Femur (tissue), 1 donor: ENCODE measurements around the gene GFPT2.
A peak's percentile ranks its signal among the peaks of the same experiment; 100 is the strongest.
"Not testable (repeated sequence)": the region's sequence is repeated elsewhere in the genome, so short reads cannot be mapped to it uniquely, and the experiment has no call there.

Source experiments
- DNase-seq: peaks from one replicate; pipeline ENCODE4 v3.0.0-alpha.2; 2017

GFPT2 gene

DNA sequence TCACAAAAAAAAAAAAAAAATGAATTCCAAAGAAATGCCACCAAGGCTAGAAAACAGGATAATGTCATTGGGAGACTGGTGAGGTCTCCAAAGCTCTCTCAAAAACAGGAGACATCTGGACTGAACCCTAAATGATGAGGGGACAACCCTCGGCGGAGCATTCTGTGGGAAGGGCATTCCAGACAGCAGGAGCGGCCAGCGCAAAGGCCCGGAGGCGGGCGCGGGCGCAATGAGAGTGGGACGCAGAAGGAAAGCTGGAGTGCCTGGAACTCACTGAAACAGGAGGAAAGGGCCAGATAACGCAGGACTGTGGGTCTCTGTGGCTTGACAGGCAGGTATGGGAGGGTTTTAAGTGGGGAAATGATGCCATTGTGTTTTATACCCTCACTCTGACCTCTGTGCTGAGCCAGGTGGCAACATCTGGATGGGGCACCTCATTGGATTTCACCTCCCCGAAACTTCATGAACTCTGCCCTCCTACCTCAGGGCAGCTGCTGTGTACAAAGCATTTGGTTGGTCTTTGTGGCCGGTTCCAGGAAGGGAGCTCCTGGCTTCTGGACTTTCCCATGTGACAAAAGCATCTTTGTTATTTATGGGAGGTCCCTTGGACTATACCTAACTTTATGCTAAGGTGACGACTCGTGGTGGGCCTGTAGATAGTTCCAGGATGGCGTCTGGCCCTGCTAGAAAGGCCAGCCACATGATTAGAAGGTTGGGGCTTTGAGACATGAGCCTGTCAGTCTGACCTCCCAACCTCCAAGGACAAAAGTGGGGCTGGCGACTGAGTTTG is 49.7 kb downstream of the GFPT2 start:
- DNase-seq: no peak

DNA sequence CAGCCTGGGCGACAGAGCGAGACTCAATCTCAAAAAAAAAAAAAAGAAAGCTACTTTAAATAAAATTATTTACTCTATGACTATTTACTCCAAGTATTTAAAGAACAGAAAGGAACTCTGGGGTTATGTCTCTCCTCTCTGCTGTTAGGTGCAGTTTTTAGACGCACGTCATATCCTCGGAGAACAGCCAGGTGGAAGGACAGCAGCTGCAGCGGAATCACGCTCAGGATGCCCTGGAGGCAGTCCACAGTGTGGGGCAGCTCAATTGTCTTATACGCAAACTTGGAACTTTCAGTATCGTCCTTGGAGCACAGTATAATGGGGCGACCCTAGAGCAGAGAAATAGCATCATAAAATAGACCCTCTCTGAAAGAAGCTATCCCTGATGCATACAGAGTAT is 50.9 kb downstream of the GFPT2 start:
- no peak for DNase-seq

DNA sequence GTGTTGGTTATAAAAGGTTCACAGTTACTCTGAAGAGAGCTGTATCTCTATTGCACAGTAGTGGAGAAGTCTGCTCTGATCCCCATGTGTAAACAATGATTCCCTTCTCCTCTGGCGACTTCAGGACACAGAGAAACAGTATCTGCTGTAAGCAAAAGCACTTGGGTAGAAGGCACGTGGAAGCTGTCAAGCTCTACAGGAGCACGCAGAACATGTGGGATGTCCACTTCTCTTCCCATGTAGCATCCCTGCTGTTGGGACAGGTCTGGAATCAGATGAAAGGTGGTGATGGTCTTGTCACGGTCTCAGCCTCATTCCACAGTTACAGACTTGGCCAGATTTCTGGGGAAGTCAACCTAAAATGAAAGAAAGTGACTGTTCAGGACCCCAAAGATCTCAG is 51.9 kb downstream of the GFPT2 start:
- no peak for DNase-seq

GRCh38 chr5:180299526-180299925 is 53.6 kb downstream of the GFPT2 start:
- DNase-seq: no peak

DNA sequence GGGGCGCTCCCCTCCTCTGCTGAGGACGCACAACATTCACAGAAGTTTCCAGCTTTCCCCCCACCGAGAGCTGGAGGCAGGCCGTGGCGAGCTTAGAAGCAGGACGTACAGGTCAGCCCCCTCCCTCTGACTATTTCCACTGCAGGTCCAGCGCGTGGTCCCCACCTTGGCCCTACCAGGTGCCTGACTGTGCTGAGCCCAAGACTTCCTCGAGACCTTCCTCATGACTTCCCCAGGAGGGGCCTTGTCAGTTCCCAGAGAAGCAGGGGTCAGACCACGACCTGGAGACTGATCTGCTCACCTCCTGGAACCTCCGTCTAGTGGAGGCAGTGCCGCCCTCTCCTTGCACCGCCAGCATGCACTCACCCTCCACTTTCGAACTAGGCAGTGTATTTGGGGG is 54.1 kb downstream of the GFPT2 start:
- not testable (repeated sequence) for DNase-seq

GRCh38 chr5:180297587-180298282 is 55.4 kb downstream of the GFPT2 start:
- no peak for DNase-seq

- DNase-seq: no peak
These were observed 56.4 kb downstream of the GFPT2 start for GRCh38 chr5:180296771-180297170.

- no peak for DNase-seq
These were observed 58.1 kb downstream of the GFPT2 start for GRCh38 chr5:180294913-180295555.

- no peak for DNase-seq
These were observed 58.7 kb downstream of the GFPT2 start for GRCh38 chr5:180294411-180294810.

DNA sequence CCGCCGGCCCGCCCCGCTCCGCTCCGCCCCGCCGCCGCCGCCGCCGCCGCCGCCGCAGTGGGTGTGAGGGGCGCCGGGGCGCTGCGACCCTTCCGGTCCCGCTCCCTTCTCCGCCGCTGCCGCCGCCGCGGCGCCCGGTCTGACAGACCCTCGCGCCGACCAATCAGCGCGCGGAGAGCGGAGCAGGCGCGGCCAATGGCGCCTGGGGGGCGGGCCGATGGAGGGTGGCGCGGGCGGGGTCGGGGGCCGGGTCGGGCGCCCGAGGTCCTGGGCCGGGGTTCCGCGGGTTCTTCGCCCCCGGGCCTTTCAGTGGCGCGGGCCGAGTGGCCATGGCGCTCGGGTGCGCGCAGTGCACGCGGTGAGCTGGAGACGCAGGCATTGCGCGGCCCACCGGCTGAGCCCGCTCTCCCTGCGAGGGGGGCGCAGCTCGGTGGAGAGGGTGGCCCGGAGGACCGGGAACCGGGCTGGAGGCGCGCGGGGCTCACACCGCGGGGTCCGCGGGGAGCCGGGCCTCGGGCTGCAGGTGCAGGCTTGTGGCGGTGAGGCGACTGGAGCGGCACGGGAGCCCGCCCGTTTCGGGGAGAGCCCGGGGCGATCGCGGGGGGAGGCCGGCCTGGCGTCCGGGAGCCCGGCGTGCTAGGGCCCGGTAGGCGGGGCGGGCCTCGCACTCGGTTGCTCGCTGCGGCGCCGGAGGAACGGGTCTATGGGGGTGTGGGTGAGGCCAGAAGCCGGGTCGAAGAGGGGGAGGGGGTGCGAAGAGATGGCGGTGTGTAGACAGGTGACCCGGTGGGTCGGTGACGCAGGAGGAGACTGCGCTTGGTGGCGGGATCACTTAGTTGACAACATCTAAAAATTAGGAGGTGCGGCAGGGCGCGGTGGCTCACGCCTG is 60.9 kb downstream of the GFPT2 start, which contains the start of gene MAPK9:
Gene MAPK9 (minus strand): TSS at position 141 of the 889 bp plus-strand sequence. CDS start 11,522 bp downstream, outside the sequence.
- DNase-seq: peak; percentile 89

GRCh38 chr5:180291234-180291940 is 61.7 kb downstream of the GFPT2 start:
- DNase-seq: no peak

- DNase-seq: no peak
These were observed 62.4 kb downstream of the GFPT2 start for GRCh38 chr5:180290568-180291233.

GRCh38 chr5:180289966-180290365 is 63.2 kb downstream of the GFPT2 start:
- no peak for DNase-seq

GRCh38 chr5:180289433-180289832 is 63.7 kb downstream of the GFPT2 start:
- DNase-seq: no peak

GRCh38 chr5:180287868-180288267 is 65.3 kb downstream of the GFPT2 start:
- no peak for DNase-seq

- no peak for DNase-seq
These were observed 65.7 kb downstream of the GFPT2 start for GRCh38 chr5:180287404-180287803.

GRCh38 chr5:180284149-180284548 is 69.0 kb downstream of the GFPT2 start:
- DNase-seq: no peak

DNA sequence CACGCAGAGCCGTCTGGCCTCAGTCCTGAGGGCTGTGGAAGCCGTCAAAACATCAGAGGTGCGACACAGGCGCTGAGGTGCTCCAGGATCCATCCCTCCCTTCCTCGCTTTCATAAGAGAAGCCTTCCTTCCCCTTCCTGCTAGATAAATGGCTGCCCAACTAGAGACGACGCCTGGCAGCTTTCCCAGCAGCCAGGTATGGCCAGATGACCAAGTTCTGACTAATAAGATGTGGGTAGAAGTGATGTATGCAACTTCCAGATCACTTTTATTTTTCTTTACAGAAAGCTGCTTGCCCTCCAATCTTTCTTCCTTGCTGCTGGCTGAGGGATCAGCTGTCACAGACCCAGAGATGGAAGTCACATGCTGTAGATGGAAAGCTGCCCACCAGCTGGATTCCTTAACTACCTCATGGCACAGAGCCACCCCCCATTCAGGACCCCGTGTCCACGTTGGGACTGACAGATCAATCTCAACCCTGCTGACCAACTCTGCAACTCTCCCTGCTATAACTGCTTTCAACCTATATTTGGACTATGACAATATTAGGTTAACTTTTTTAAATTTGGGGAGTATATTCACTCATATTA is 70.0 kb downstream of the GFPT2 start:
- DNase-seq: no peak

DNA sequence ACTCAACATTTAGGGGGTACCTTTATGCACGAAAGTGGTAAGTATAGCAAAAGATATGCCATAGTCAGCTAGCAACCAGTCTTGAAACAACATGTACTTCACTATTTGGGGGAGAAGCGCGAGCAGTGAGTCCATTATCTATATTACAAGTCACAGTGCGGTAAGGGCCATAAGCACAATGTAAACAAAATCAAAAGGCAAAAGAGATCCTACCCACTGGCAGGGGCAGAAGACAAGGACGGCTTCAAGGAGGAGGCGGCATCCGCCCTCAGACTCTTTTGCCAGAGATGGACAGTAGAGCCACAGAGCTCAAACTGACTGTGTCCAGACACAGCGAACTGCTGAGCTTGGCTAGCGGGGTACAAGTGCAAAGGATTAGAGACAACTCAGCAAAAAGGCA is 70.9 kb downstream of the GFPT2 start:
- no peak for DNase-seq

DNA sequence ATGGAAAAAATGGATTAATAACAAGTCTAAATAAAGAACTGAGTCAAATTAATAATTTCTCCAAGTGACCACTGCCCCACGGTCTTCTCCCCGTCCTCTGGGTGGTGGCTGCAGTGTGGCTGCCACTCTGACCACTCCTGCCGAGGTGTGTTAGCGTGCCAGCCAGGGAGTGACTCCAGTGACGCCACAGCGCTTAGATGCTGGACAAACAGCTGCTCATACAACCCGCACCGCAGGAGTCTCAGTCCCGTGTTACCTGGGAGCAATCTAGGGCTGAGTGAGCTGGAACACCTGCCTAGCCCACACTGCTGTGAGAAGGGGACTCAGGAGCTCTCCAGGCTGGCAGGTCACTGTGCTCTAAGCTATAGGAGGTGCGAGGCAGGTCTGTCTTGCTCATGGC is 71.4 kb downstream of the GFPT2 start:
- no peak for DNase-seq

DNA sequence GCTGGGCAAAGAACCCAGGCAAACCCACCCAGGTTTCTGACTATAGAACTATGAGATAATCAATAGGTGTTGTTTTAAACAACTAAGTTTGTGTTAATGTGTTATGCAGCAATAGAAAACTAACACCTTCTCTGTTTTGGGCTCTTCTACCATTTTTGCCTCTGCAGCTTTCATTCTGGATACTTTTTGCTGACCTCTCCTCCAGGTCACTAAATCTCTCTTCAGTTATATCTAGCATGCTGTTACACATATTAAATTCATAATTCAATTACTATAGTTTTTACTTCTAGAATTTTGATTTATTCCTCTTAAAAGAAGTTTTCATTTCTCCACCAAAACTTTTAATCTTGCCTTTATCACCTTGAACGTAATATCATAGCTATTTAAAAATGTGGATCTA is 78.4 kb downstream of the GFPT2 start:
- DNase-seq: no peak
